HG03354 (cell line): ENCODE measurements around the gene LRRC55.

Experiments
- ATAC-seq: cut with Tn5 transposase; IDR thresholded peaks from one replicate; pipeline ENCODE4 v1.9.1; 2021; ENCODE audit warnings: mild to moderate bottlenecking; ENCODE audit not compliant: unreplicated experiment, poor library complexity, severe bottlenecking

The LRRC55 gene

GRCh38 chr11:57197762-57198161 is 16.0 kb downstream of the LRRC55 start:
- no peak for ATAC-seq

- no peak for ATAC-seq
Measured at GRCh38 chr11:57199330-57199729, 17.6 kb downstream of the LRRC55 start.

GRCh38 chr11:57200917-57201316 is 19.2 kb downstream of the LRRC55 start:
- ATAC-seq, result no peak

- ATAC-seq, result no peak
Measured at GRCh38 chr11:57202281-57202680, 20.5 kb downstream of the LRRC55 start.

GRCh38 chr11:57203359-57203758 is 21.6 kb downstream of the LRRC55 start:
- no peak for ATAC-seq

GRCh38 chr11:57203882-57204480 is 22.2 kb downstream of the LRRC55 start:
- ATAC-seq, result no peak

- ATAC-seq, result no peak
Measured at GRCh38 chr11:57205041-57205641, 23.4 kb downstream of the LRRC55 start.

- ATAC-seq, result no peak
Measured at GRCh38 chr11:57207168-57207567, 25.4 kb downstream of the LRRC55 start.

GRCh38 chr11:57210781-57211180 is 29.0 kb downstream of the LRRC55 start:
- no peak for ATAC-seq

GRCh38 chr11:57213342-57214097 is 31.8 kb downstream of the LRRC55 start:
- no peak for ATAC-seq

- no peak for ATAC-seq
Measured at GRCh38 chr11:57214098-57214417, 32.3 kb downstream of the LRRC55 start.

- ATAC-seq, result no peak
Measured at GRCh38 chr11:57214494-57214893, 32.7 kb downstream of the LRRC55 start.

- ATAC-seq, result no peak
Measured at GRCh38 chr11:57216463-57216862, 34.7 kb downstream of the LRRC55 start.

- ATAC-seq, result no peak
Measured at GRCh38 chr11:57217053-57217452, 35.3 kb downstream of the LRRC55 start.

- no peak for ATAC-seq
Measured at GRCh38 chr11:57219021-57219627, 37.4 kb downstream of the LRRC55 start.

- no peak for ATAC-seq
Measured at GRCh38 chr11:57222239-57222638, 40.5 kb downstream of the LRRC55 start.

- no peak for ATAC-seq
Measured at GRCh38 chr11:57223601-57224000, 41.8 kb downstream of the LRRC55 start.

GRCh38 chr11:57224128-57224527 is 42.4 kb downstream of the LRRC55 start:
- no peak for ATAC-seq

GRCh38 chr11:57224537-57224936 is 42.8 kb downstream of the LRRC55 start:
- ATAC-seq, result no peak

- no peak for ATAC-seq
Measured at GRCh38 chr11:57228600-57228999, 46.8 kb downstream of the LRRC55 start.

- no peak for ATAC-seq
Measured at GRCh38 chr11:57230316-57230715, 48.6 kb downstream of the LRRC55 start.
